HG03342 (cell line): ENCODE measurements around the gene ITGA3.

Experiments used
- ATAC-seq: cut with Tn5 transposase; IDR thresholded peaks from one replicate; pipeline ENCODE4 v1.9.1; 2021; ENCODE audit warnings: mild to moderate bottlenecking, moderate library complexity; ENCODE audit not compliant: unreplicated experiment

Gene ITGA3

GRCh38 chr17:50106393-50107131 is 50.7 kb downstream of the ITGA3 start:
- no peak for ATAC-seq

- no peak for ATAC-seq
These were observed 52.0 kb downstream of the ITGA3 start for GRCh38 chr17:50107790-50108414.

GRCh38 chr17:50108556-50108955 is 52.6 kb downstream of the ITGA3 start:
- no peak for ATAC-seq

GRCh38 chr17:50109207-50109606 is 53.3 kb downstream of the ITGA3 start:
- ATAC-seq = no peak

- ATAC-seq = no peak
These were observed 53.9 kb downstream of the ITGA3 start for GRCh38 chr17:50109785-50110184.

- ATAC-seq = no peak
These were observed 54.9 kb downstream of the ITGA3 start for GRCh38 chr17:50110591-50111349.

GRCh38 chr17:50111673-50112655 is 56.1 kb downstream of the ITGA3 start:
- ATAC-seq = no peak

- no peak for ATAC-seq
These were observed 56.8 kb downstream of the ITGA3 start for GRCh38 chr17:50112694-50113093.

- ATAC-seq = no peak
These were observed 57.9 kb downstream of the ITGA3 start for GRCh38 chr17:50113624-50114320.

GRCh38 chr17:50114401-50114800 is 58.5 kb downstream of the ITGA3 start:
- ATAC-seq = no peak

- no peak for ATAC-seq
These were observed 59.0 kb downstream of the ITGA3 start for GRCh38 chr17:50114849-50115357.

GRCh38 chr17:50115756-50116155 is 59.8 kb downstream of the ITGA3 start:
- no peak for ATAC-seq

- ATAC-seq = no peak
These were observed 61.5 kb downstream of the ITGA3 start for GRCh38 chr17:50117202-50118051.

- no peak for ATAC-seq
These were observed 62.3 kb downstream of the ITGA3 start for GRCh38 chr17:50118076-50118827.

GRCh38 chr17:50118828-50119218 is 62.9 kb downstream of the ITGA3 start:
- no peak for ATAC-seq

- ATAC-seq = no peak
These were observed 64.8 kb downstream of the ITGA3 start for GRCh38 chr17:50120475-50121253.

- no peak for ATAC-seq
These were observed 67.0 kb downstream of the ITGA3 start for GRCh38 chr17:50122945-50123344.
